ENCODE measurements around the gene BICD2. TPM values are rescaled to one million over a fixed set of nuclear protein-coding genes. Genes with fewer than 3 reads are reported as not detected.
A peak's percentile ranks its signal among the peaks of the same experiment; 100 is the strongest.
"Not testable (repeated sequence)": the region's sequence is repeated elsewhere in the genome, so short reads cannot be mapped to it uniquely, and the experiment has no call there.

Gene BICD2
- total and polyA plus RNA-seq, 4 donors = 8.9 to 37.2 (median 24.3) TPM

DNA sequence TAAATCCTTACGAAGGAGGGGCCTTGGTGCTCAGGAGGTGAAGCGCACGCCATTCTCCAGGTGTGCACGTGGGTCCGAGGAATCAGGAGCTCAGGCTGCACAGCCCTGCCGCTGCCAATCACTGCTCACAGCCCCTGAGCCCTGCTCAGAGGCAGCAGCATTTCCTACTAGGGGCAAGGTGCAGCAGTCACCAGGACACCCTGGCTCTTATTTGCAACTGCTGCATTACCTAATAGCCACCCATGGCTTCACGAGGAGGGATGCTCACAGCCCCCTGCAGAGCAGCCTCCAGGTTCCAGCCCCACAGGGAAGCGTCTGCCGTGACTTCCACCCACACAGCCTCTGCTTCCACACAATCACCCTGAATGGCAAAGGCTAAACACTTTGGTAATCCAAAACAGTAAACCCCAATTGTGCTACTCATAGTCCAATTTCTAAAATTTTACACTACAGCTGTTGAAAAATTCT is 31.7 kb upstream of the BICD2 start:
- WGBS, 2 donors = 51 to 56% methylated on average over 9 of the region's 9 CpGs

DNA sequence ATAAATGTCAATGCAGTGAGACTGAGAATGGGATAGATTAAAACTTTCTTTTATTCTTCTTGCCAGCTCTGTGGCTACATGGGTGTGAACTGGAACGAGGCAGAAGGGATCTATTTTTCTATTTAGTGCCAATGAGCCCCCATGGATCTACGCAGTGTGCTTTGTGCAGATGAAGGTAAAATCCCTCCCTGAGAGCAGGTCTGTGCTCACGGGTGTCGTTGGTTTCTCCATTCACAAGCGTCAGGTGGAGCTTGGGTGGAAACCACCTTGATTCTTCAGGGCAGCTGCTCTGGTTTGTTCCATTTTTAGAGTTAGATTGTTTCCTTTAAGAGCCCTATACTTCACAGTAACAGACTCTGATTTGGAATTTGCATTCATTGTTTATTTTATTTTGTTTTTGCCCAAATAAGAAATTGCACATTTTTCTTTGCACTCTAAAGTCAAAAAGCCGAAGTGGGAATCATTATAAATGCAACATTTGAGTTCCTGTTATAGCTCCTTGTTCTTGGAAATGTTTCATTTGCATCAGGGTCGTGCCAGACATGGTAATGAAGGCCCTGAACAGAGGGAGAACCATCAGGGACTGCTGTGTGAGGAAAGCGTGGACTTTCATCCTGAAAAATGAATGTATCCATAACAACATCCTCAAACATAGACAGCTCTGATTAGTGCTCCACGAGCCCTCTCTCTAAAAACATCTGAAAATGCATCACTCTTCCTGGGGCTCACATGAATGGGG is 31.1 kb upstream of the BICD2 start:
- no peaks in the 10 kb centered on the region for H3K36me3 ChIP-seq (ENCODE audit: control insufficient read depth in 1 of 2, insufficient read depth in 2 of 2, low read length in 1 of 2)
- no peak overlapping the region for H3K4me3 ChIP-seq (ENCODE audit: low read length in 2 of 2)
- H3K4me1 ChIP-seq (ENCODE audit: control insufficient read depth in 1 of 2, insufficient read depth in 2 of 2, low read length in 2 of 2) = no peaks in the 10 kb centered on the region
- no peak overlapping the region for H3K27ac ChIP-seq (ENCODE audit: low read depth in 1 of 2, low read length in 2 of 2)
- no peaks in the 10 kb centered on the region for H3K27me3 ChIP-seq (ENCODE audit: control insufficient read depth in 1 of 2, insufficient read depth in 2 of 2, low read length in 1 of 2)
- DNase-seq = no peak
- no peaks in the 10 kb centered on the region for H3K9me3 ChIP-seq (ENCODE audit: control insufficient read depth, low read length)
- ATAC-seq (ENCODE audit: low FRiP score) = no peak
- intact Hi-C loops (cut with DNase I) = loop anchor here in 1 of 2 donors (10.0 kb wide), 1 partner anchor 651 kb away; no protein-coding TSS in a partner anchor
- WGBS, 2 donors = 45 to 54% methylated on average over 9 of the region's 9 CpGs

More for the DNA sequence above, 31.7 kb upstream of the BICD2 start:
- H3K9me3 ChIP-seq (ENCODE audit: control insufficient read depth, low read length); H3K4me3 ChIP-seq (ENCODE audit: low read length in 2 of 2); H3K27ac ChIP-seq (ENCODE audit: low read depth in 1 of 2, low read length in 2 of 2); DNase-seq; ATAC-seq (ENCODE audit: low FRiP score); H3K27me3 ChIP-seq (ENCODE audit: control insufficient read depth in 1 of 2, insufficient read depth in 2 of 2, low read length in 1 of 2); H3K36me3 ChIP-seq (ENCODE audit: control insufficient read depth in 1 of 2, insufficient read depth in 2 of 2, low read length in 1 of 2); H3K4me1 ChIP-seq (ENCODE audit: control insufficient read depth in 1 of 2, insufficient read depth in 2 of 2, low read length in 2 of 2): not testable (repeated sequence)
- intact Hi-C loops (cut with DNase I) = loop anchor here in 1 of 2 donors (10.0 kb wide), 1 partner anchor 652 kb away; no protein-coding TSS in a partner anchor

DNA sequence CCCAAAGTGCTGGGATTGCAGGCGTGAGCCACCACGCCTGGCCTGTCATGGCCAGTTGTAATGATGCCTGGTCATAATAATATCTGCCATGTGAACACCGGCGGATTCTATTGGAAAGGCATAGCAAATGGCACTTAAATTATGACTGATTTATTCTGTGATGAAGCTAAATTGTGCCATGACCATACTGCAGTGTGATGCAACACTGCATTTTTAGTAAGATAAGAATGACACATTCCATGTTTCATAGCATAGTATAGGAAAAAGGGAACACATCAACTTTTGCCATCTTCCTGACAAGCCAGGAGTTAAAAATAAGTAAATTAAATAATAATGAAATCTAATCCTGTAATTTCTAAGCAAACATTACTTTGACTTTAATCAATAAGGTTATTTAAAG is 30.4 kb upstream of the BICD2 start:
- intact Hi-C loops (cut with DNase I) = loop anchor here in 1 of 2 donors (10.0 kb wide), 1 partner anchor 650 kb away; no protein-coding TSS in a partner anchor
- H3K9me3 ChIP-seq (ENCODE audit: control insufficient read depth, low read length) = no peaks in the 10 kb centered on the region
- ATAC-seq (ENCODE audit: low FRiP score) (no peak), DNase-seq (no peak)
- H3K36me3 ChIP-seq (ENCODE audit: control insufficient read depth in 1 of 2, insufficient read depth in 2 of 2, low read length in 1 of 2) = no peaks in the 10 kb centered on the region
- no peak overlapping the region for H3K4me3 ChIP-seq (ENCODE audit: low read length in 2 of 2)
- WGBS, 2 donors = 91 to 92% methylated on average over 4 of the region's 4 CpGs
- H3K27ac ChIP-seq (ENCODE audit: low read depth in 1 of 2, low read length in 2 of 2) = no peak overlapping the region
- H3K27me3 ChIP-seq (ENCODE audit: control insufficient read depth in 1 of 2, insufficient read depth in 2 of 2, low read length in 1 of 2) = no peaks in the 10 kb centered on the region
- no peaks in the 10 kb centered on the region for H3K4me1 ChIP-seq (ENCODE audit: control insufficient read depth in 1 of 2, insufficient read depth in 2 of 2, low read length in 2 of 2)

DNA sequence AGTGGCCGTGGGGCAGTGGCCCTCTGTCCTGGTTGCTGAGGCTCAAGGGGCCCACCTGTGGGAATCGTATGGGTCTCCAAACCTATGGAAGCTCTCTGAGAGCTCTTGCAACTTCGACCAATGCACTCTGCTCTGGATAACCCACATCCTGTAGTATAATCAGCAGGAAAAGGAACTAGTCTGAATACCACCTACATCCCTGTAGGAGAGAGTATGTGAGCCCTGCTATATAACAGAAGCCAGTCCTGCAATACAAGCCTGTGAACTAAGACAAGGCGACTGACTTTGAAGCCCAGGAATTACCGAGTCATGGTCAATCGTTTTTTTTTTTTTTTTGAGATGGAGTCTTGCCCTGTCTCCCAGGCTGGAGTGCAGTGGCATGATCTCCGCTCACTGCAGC is 29.8 kb upstream of the BICD2 start:
- 71 to 72% methylated on average over 7 of the region's 7 CpGs for WGBS, 2 donors
- no peaks in the 10 kb centered on the region for H3K9me3 ChIP-seq (ENCODE audit: control insufficient read depth, low read length)
- H3K36me3 ChIP-seq (ENCODE audit: control insufficient read depth in 1 of 2, insufficient read depth in 2 of 2, low read length in 1 of 2) = no peaks in the 10 kb centered on the region
- intact Hi-C loops (cut with DNase I) = loop anchor here in 1 of 2 donors (10.0 kb wide), 1 partner anchor 650 kb away; no protein-coding TSS in a partner anchor
- no peak overlapping the region for H3K4me3 ChIP-seq (ENCODE audit: low read length in 2 of 2)
- no peaks in the 10 kb centered on the region for H3K27me3 ChIP-seq (ENCODE audit: control insufficient read depth in 1 of 2, insufficient read depth in 2 of 2, low read length in 1 of 2)
- no peaks in the 10 kb centered on the region for H3K4me1 ChIP-seq (ENCODE audit: control insufficient read depth in 1 of 2, insufficient read depth in 2 of 2, low read length in 2 of 2)
- H3K27ac ChIP-seq (ENCODE audit: low read depth in 1 of 2, low read length in 2 of 2) = no peak overlapping the region
- ATAC-seq (ENCODE audit: low FRiP score) (no peak), DNase-seq (no peak)

DNA sequence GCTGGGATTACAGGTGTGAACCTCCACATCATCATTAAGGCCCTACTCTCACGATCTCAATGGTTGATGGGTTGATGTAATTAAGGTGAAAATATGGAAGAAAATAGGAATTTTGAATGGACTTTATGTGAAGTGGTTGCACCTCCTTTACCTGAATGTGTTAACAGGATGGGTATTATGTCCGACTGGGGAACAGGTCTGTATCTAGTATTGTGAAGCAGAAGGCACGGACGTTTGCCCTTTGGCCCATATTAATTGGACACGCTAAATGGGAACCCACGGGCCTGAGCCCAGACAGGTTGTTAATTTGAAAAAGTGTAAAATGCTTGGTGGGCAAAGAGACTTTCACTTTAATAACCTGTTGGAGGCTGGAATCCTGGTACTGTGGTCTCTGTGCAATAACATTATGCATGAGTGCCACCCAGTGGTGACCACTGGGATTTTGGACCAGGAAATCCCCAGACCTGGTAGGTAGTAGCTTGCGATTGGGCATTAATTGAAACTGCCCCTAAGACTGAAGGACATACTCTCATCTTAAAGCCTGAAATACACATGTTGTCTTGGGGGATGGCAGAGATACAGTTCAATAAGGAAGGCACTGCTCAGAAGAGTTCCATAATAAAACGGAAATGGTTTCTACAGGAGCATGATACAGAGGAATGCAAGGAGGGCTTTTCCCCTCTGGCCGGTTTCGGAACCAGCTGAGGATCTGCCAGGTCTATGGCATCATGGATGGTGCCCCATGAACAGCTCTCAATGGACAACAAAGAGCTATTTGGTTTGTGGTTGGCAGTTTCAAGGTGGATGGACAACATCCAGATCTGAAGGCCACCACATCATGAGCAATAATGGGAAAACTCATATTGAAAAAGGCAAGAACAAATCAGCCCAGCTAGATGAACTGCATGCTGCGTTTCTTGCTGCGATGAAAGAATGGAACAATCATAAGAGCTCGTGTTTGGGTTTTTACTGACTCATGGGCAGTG is 26.2 kb upstream of the BICD2 start:
- Histone ChIP-seq H3K36me3 (ENCODE audit: control insufficient read depth in 1 of 2, insufficient read depth in 2 of 2, low read length in 1 of 2) (no peaks in the 10 kb centered on the region), H3K4me3 (ENCODE audit: low read length in 2 of 2) (no peak overlapping the region), H3K27me3 (ENCODE audit: control insufficient read depth in 1 of 2, insufficient read depth in 2 of 2, low read length in 1 of 2) (peaks cover 0 to 2% of the 10 kb centered on the region in 2 donors), H3K4me1 (ENCODE audit: control insufficient read depth in 1 of 2, insufficient read depth in 2 of 2, low read length in 2 of 2) (no peaks in the 10 kb centered on the region), H3K27ac (ENCODE audit: low read depth in 1 of 2, low read length in 2 of 2) (no peak overlapping the region), H3K9me3 (ENCODE audit: control insufficient read depth, low read length) (no peaks in the 10 kb centered on the region)
- WGBS, 2 donors = 31 to 36% methylated on average over 13 of the region's 13 CpGs
- DNase-seq (peak; percentile 78 to 88), ATAC-seq (ENCODE audit: low FRiP score) (peak; percentile 91)
- intact Hi-C loops (cut with DNase I) = loop anchor here (1.0 to 10.0 kb wide), 3 partner anchors 74 to 646 kb away; no protein-coding TSS in a partner anchor

DNA sequence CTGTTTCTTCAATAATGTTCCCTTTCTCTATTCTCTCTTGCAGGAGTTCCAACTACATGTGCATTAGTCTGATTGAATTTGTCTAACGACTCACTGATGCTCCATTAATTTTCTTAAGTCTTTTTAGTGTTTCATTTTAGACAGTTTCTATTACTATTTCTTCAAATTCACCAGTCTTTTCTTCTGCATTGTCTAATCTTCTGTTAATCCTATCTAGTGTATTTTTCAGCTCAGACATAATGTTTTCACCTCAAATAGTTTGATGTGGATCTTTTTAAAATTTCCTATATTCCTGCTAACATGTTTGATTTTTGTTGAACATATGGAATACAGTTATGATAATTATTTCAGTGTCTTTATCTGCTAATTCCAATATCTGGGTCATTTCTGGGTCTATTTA is 21.7 kb upstream of the BICD2 start:
- 84 to 87% methylated on average over 1 of the region's 1 CpG for WGBS, 2 donors
- Histone ChIP-seq H3K27ac (ENCODE audit: low read depth in 1 of 2, low read length in 2 of 2) (no peak overlapping the region), H3K27me3 (ENCODE audit: control insufficient read depth in 1 of 2, insufficient read depth in 2 of 2, low read length in 1 of 2) (peaks cover 0 to 2% of the 10 kb centered on the region in 2 donors), H3K4me1 (ENCODE audit: control insufficient read depth in 1 of 2, insufficient read depth in 2 of 2, low read length in 2 of 2) (no peaks in the 10 kb centered on the region), H3K9me3 (ENCODE audit: control insufficient read depth, low read length) (no peaks in the 10 kb centered on the region), H3K4me3 (ENCODE audit: low read length in 2 of 2) (no peak overlapping the region), H3K36me3 (ENCODE audit: control insufficient read depth in 1 of 2, insufficient read depth in 2 of 2, low read length in 1 of 2) (no peaks in the 10 kb centered on the region)
- intact Hi-C loops (cut with DNase I) = no loop called here
- no peak for ATAC-seq (ENCODE audit: low FRiP score)
- no peak for DNase-seq

DNA sequence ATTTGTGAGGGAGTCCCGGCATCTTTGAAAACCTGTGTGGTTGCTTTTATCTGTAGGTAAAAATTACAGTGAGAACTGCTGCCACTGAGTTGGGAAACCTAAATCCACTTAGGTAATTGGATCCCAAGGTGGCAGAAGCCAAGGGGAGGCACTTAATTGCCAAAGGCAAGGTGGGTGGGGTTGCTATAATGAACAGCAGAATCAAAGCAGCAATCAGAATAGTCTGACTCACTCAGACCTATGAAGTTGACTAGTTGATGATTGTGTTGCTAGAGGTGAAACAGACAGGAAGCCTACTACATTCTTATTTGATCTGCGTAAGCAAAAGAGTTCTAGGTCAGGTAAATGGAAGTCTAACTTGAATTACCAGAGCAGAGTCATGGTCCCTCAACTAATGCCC is 17.3 kb upstream of the BICD2 start:
- no peak for DNase-seq
- no peak for ATAC-seq (ENCODE audit: low FRiP score)
- Histone ChIP-seq H3K4me3 (ENCODE audit: low read length in 2 of 2) (no peak overlapping the region), H3K36me3 (ENCODE audit: control insufficient read depth in 1 of 2, insufficient read depth in 2 of 2, low read length in 1 of 2) (no peaks in the 10 kb centered on the region), H3K27me3 (ENCODE audit: control insufficient read depth in 1 of 2, insufficient read depth in 2 of 2, low read length in 1 of 2) (peaks cover 0 to 4% of the 10 kb centered on the region in 2 donors), H3K4me1 (ENCODE audit: control insufficient read depth in 1 of 2, insufficient read depth in 2 of 2, low read length in 2 of 2) (no peaks in the 10 kb centered on the region), H3K9me3 (ENCODE audit: control insufficient read depth, low read length) (peaks cover 3% of the 10 kb centered on the region), H3K27ac (ENCODE audit: low read depth in 1 of 2, low read length in 2 of 2) (no peak overlapping the region)
- 93 to 94% methylated on average over 2 of the region's 2 CpGs for WGBS, 2 donors
- intact Hi-C loops (cut with DNase I) = no loop called here

DNA sequence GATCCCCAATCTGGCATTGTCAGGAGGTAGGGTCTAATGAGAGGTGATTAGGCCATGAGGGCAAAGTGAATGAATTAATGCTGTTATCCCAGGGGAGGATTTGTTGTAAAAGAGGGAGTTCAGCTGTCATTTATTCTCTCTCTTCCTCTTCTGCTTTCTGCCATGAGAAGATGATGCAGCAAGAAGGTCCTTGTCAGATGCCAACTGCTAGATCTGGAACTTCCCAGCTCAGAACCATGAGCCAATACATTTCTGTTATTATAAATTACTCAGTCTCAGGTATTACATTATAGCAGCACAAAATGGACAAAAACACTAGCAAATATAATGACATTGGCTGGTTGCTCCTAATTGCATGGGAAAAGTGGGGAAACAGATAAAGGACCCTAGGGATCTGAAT is 15.6 kb upstream of the BICD2 start:
- H3K9me3 ChIP-seq (ENCODE audit: control insufficient read depth, low read length) = peaks cover 3% of the 10 kb centered on the region
- no peaks in the 10 kb centered on the region for H3K36me3 ChIP-seq (ENCODE audit: control insufficient read depth in 1 of 2, insufficient read depth in 2 of 2, low read length in 1 of 2)
- H3K4me3 ChIP-seq (ENCODE audit: low read length in 2 of 2) = no peak overlapping the region
- no peak for DNase-seq
- H3K27ac ChIP-seq (ENCODE audit: low read depth in 1 of 2, low read length in 2 of 2) = no peak overlapping the region
- intact Hi-C loops (cut with DNase I) = no loop called here
- no peaks in the 10 kb centered on the region for H3K4me1 ChIP-seq (ENCODE audit: control insufficient read depth in 1 of 2, insufficient read depth in 2 of 2, low read length in 2 of 2)
- peaks cover 0 to 3% of the 10 kb centered on the region in 2 donors for H3K27me3 ChIP-seq (ENCODE audit: control insufficient read depth in 1 of 2, insufficient read depth in 2 of 2, low read length in 1 of 2)
- ATAC-seq (ENCODE audit: low FRiP score) = no peak
